Activated CD4-positive, alpha-beta T cell treated with anti-CD3 and anti-CD28 coated beads, Interleukin-2, amount 10 ng/mL, durations not matched to agents 24 days and 14 days (primary cell): ENCODE data around the gene SNX30. TPM values are rescaled to one million over a fixed set of nuclear protein-coding genes. Genes with fewer than 3 reads are reported as not detected.

Experiments used
- DNase-seq: peaks from one replicate; pipeline ENCODE4 v3.0.0; 2022
- H3K27ac Mint-ChIP-seq: one replicate; pipeline ENCODE4 v1.8.0; 2022; ENCODE audit warnings: mild to moderate bottlenecking, mixed read lengths
- H3K27me3 Mint-ChIP-seq: one replicate; pipeline ENCODE4 v1.8.0; 2022; ENCODE audit warnings: mixed read lengths
- H3K36me3 Mint-ChIP-seq: one replicate; pipeline ENCODE4 v1.8.0; 2022; ENCODE audit warnings: low read depth, mild to moderate bottlenecking, mixed read lengths
- H3K4me1 Mint-ChIP-seq: one replicate; pipeline ENCODE4 v1.8.0; 2021; ENCODE audit warnings: mixed read lengths
- H3K4me3 Mint-ChIP-seq: one replicate; pipeline ENCODE4 v1.8.0; 2022; ENCODE audit warnings: mild to moderate bottlenecking, moderate library complexity, mixed read lengths
- H3K9me3 Mint-ChIP-seq: one replicate; pipeline ENCODE4 v1.8.0; 2021; ENCODE audit warnings: mixed read lengths
- intact Hi-C: fragments of 100-400 bp; cut with micrococcal nuclease; formaldehyde crosslinking; loops from one replicate; pipeline ENCODE4 v1.15.1; 2023
- total RNA-seq: library from RNA; stranded (reverse); gene quantifications from 2 replicates; pipeline ENCODE4 v1.2.3, GENCODE V29; 2022

SNX30 gene
- total RNA-seq, 1 donor from 2014 or later = 2.6 TPM

DNA sequence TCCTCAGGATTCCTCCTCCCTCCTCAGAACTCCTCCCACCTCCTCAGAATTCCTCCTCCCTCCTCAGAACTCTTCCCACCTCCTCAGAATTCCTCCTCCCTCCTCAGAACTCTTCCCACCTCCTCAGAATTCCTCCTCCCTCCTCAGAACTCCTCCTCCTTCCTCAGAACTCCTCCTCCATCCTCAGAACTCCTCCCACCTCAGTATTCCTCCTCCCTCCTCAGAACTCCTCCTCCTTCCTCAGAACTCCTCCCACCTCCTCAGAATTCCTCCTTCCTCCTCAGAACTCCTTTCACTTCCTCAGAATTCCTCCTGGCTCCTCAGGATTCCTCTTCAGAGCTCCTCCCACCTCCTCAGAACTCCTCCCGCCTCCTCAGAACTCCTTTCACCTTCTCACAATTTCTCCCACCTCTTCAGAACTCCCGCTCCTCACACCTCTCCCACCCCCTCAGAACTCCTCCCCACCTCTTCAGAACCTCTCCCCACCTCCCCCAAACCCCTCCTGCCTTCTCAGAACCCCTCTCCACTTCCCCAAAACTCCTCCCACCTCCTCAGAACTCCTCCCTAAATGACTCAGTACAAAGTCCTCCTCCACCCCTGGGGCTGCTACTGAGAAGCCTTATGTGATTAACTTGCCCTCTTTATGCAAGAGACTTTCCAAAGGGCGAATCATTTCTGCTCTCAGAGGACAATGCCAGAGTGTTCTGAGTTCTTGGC, 116.9 kb downstream of the SNX30 start:
- no peak overlapping the region for H3K27ac Mint-ChIP-seq
- H3K36me3 Mint-ChIP-seq = peaks cover 7% of the 10 kb centered on the region
- intact Hi-C loops = no loop called here
- H3K4me1 Mint-ChIP-seq = peaks cover 23% of the 10 kb centered on the region
- no peaks in the 10 kb centered on the region for H3K9me3 Mint-ChIP-seq
- H3K4me3 Mint-ChIP-seq = no peak overlapping the region
- peak; percentile 65 for DNase-seq
- no peaks in the 10 kb centered on the region for H3K27me3 Mint-ChIP-seq

DNA sequence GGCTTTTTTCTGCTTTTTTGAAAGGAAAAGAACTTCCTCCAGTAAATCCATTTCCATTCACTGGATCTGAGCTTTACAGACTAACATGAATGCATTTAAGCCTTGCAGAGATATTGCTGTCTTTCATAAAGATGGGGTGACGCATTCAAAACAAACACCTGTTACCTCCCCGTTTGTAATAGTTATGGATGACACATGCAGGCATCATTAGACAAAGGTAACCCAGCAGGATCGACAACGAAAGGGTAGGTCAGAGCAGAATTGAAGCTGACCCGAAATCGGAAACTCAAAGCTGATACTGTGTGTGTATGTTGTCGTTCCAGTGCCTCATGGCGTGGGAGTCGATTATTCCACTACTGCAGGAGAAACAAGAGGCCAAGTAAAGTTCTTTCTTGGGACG, 117.9 kb downstream of the SNX30 start:
- Mint-ChIP-seq H3K27me3 (no peaks in the 10 kb centered on the region), H3K4me1 (peaks cover 16% of the 10 kb centered on the region), H3K27ac (no peak overlapping the region), H3K36me3 (peaks cover 7% of the 10 kb centered on the region), H3K9me3 (no peaks in the 10 kb centered on the region), H3K4me3 (no peak overlapping the region)
- DNase-seq = no peak
- intact Hi-C loops = no loop called here

DNA sequence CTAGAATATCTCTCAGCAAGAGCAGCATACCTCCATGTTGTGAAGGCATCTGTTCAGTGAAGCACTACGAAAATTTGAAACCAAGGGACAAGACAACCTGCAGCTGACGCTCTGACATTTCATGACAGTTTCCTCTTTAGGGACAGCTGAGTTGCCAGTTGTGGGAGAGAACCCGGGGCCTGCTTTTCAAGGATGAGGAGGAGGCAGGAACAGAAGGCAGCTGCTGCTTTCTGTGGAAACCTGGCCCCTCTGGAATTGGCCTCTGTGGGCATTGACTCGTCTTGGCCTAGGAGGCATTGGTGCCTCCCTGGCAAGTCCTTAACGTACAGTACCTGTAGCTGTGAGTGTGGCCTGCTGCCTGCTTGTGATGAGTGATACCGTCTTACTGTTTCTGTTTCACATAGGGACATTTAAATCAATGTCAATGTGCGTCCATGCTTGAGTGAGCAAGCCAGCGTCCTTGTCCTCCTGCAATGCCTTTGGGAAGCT, 118.5 kb downstream of the SNX30 start:
- H3K27ac Mint-ChIP-seq = no peak overlapping the region
- H3K36me3 Mint-ChIP-seq = peaks cover 3% of the 10 kb centered on the region
- H3K27me3 Mint-ChIP-seq = no peaks in the 10 kb centered on the region
- peaks cover 10% of the 10 kb centered on the region for H3K4me1 Mint-ChIP-seq
- intact Hi-C loops = no loop called here
- H3K9me3 Mint-ChIP-seq = no peaks in the 10 kb centered on the region
- no peak overlapping the region for H3K4me3 Mint-ChIP-seq
- no peak for DNase-seq

DNA sequence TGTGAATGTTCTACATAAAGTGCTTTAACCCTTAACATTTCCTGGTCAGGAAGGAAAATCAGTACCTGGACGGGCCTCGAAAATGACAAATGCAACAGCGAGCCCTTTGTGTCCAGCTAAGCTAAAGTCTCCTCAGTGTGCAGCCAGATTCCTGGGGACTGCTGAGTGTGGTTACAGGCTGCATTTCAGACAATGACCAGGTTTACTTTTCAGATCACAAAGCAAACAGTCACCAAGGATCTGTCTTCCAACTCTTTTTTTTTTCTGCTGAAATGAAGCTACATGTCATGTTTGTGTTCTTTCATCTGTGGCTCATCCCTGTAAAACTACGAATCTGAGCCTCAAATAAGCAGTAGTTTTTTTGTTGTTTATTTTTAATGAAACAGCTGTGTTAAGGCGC, 119.4 kb downstream of the SNX30 start:
- H3K4me1 Mint-ChIP-seq = peaks cover 10% of the 10 kb centered on the region
- peaks cover 3% of the 10 kb centered on the region for H3K36me3 Mint-ChIP-seq
- intact Hi-C loops = no loop called here
- H3K9me3 Mint-ChIP-seq = no peaks in the 10 kb centered on the region
- H3K4me3 Mint-ChIP-seq = no peak overlapping the region
- H3K27me3 Mint-ChIP-seq = no peaks in the 10 kb centered on the region
- H3K27ac Mint-ChIP-seq = no peak overlapping the region
- no peak for DNase-seq

DNA sequence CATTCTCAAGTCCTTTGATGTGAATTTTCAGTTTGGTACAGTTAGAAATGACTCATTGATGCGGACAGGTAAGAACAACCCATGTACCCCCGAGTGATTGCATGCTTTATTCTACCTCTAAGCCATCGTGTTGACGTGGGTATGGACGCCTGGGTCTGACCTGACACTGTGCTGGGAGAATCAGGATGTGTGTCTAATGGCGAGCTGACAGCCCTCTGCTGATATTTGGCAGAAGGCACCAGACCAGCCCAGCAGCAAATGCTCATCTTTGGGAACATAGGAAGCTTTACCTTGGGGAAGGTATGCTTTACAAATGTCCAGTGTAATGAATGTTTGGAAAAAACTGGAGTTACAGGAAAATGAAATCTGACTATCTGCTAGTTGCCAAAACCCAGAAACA, 120.0 kb downstream of the SNX30 start:
- Mint-ChIP-seq H3K27me3 (no peaks in the 10 kb centered on the region), H3K36me3 (peaks cover 3% of the 10 kb centered on the region), H3K4me3 (no peak overlapping the region), H3K9me3 (no peaks in the 10 kb centered on the region), H3K27ac (no peak overlapping the region), H3K4me1 (peaks cover 10% of the 10 kb centered on the region)
- intact Hi-C loops = no loop called here
- no peak for DNase-seq

DNA sequence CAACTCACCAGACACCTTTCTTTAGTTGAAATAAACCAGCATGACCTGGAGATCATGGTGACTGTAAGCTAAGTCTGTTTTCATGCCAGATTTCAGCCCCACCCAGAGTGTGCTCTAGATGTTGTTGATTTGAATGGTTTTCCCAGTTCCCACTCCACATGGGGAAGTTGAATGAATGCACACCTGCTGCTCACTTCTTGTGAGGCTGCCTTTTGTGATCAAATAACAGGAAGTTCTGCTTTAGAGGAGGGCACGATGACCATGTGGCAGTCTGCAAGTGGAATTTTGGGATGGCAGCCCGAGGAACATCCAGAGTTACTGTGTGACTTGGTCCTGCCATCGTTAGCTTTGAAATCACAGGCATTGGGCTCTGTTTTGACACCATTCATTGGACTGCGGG, 121.5 kb downstream of the SNX30 start:
- H3K36me3 Mint-ChIP-seq = peaks cover 3% of the 10 kb centered on the region
- intact Hi-C loops = no loop called here
- no peaks in the 10 kb centered on the region for H3K9me3 Mint-ChIP-seq
- H3K4me1 Mint-ChIP-seq = peaks cover 10% of the 10 kb centered on the region
- H3K27ac Mint-ChIP-seq = no peak overlapping the region
- DNase-seq = no peak
- no peaks in the 10 kb centered on the region for H3K27me3 Mint-ChIP-seq
- H3K4me3 Mint-ChIP-seq = no peak overlapping the region

DNA sequence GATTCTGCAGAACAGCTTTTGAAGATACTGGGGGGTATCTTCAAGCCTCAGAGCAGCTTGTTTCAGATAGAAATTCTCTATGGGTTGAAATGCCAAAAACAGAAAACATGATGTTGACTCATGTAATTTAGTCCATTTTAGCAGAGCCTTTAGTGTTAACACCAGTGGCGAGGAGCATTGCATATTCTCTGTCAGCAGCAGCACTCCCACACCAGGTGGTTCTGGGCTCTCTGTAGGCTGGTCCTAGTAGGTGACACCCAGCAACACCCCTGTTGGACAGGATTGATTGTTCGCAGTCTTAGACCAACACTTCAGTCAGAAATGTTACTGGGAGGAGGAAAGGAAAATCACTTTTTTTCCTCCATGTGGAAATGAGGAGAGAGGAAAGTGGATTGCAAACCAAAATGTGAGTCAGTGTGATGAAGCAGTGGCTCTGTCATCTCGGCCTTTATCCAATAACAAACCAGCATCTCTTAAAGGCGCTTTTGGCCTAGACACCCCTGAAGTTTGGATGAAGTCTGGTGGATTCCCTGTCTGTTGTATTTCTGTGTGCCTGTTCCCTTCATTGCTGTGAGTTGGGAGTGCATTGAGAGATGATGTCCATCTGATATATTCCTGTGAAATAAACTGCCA, 123.3 kb downstream of the SNX30 start:
- DNase-seq = no peak
- no peaks in the 10 kb centered on the region for H3K36me3 Mint-ChIP-seq
- H3K4me1 Mint-ChIP-seq = no peaks in the 10 kb centered on the region
- no peaks in the 10 kb centered on the region for H3K9me3 Mint-ChIP-seq
- H3K4me3 Mint-ChIP-seq = no peak overlapping the region
- no peaks in the 10 kb centered on the region for H3K27me3 Mint-ChIP-seq
- no peak overlapping the region for H3K27ac Mint-ChIP-seq
- intact Hi-C loops = no loop called here

DNA sequence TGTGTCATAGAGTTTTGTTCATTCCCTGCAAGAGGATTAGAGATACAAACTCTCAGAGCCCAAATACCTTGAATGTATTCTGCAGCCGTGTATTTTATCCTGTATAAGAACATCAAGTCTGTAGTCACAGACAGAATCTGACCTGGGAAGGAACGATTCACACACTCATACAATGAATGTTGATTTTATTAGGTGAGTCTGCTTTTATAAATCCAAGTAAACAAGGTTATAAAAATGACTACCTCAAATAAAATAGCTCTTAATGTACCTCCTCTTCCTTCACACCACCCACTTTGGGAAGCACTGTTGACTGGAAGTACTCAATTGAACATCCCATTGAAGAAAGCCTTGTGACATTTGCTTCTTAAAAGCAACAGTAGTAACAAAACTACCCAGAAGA, 128.2 kb downstream of the SNX30 start:
- no peak for DNase-seq
- Mint-ChIP-seq H3K27me3 (no peaks in the 10 kb centered on the region), H3K9me3 (no peaks in the 10 kb centered on the region), H3K4me3 (no peak overlapping the region), H3K27ac (no peak overlapping the region), H3K36me3 (no peaks in the 10 kb centered on the region), H3K4me1 (no peaks in the 10 kb centered on the region)
- intact Hi-C loops = no loop called here

DNA sequence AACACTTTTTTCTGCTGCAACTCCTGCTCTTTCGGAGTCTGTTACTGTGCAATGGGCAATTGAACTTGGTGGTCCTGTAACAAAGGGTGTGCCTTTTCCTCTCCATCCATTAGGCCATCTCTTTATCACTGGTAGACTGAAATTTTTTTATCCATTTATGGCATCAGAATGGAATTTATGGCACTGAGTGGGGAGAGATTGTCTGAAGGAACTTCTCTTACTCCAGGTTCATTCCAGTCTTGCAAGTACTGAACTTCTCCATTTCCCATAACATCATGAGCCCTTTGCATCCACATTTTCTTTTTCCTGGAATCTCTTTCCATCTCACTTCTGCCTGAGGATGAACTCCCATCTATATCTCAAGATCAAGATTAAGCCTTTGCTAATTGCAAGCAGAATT, 130.1 kb downstream of the SNX30 start:
- intact Hi-C loops = no loop called here
- DNase-seq = no peak
- Mint-ChIP-seq H3K36me3 (no peaks in the 10 kb centered on the region), H3K4me1 (no peaks in the 10 kb centered on the region), H3K27me3 (no peaks in the 10 kb centered on the region), H3K4me3 (no peak overlapping the region), H3K9me3 (no peaks in the 10 kb centered on the region), H3K27ac (no peak overlapping the region)

DNA sequence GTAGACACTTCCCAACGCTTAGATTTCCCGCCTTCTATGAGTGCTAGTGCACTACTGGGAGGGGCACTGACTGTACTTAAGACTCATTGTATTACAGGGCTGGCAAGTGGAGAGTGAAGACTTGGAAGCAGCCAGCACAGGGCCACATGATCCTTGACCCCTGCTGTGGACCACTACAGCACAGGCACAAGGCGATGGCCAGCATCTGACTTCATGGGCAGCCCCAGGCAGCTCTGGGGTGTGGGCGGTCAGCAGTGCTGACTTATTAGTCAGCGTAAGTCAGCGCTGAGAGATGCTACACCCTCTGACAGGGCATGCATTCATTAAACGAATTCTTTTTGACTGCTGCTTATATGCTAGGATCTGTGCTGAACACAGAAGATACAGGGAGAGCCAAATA, 130.8 kb downstream of the SNX30 start:
- intact Hi-C loops = no loop called here
- no peak overlapping the region for H3K27ac Mint-ChIP-seq
- no peaks in the 10 kb centered on the region for H3K4me1 Mint-ChIP-seq
- no peaks in the 10 kb centered on the region for H3K36me3 Mint-ChIP-seq
- H3K4me3 Mint-ChIP-seq = no peak overlapping the region
- H3K27me3 Mint-ChIP-seq = no peaks in the 10 kb centered on the region
- DNase-seq = no peak
- no peaks in the 10 kb centered on the region for H3K9me3 Mint-ChIP-seq

DNA sequence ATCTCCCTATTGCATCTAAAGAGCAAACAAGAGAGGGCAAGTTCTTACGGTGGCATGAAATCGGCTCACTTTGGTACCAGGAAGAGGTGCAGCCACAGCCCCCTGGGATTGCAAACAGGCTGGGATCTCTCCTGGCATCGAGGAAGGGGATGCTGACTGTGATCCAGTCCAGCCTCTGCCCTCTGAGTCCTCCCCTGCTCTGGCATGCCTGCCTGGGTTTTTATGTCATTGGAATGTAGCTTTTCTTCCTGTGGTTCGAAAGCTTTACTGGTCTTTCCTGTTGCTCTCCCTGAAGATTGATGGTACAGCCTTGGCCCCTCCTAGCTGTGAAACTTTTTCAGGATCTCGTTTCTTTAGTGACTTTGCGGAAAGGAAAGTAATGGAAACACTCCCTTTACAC, 133.5 kb downstream of the SNX30 start:
- no peaks in the 10 kb centered on the region for H3K36me3 Mint-ChIP-seq
- no peak overlapping the region for H3K4me3 Mint-ChIP-seq
- intact Hi-C loops = no loop called here
- peaks cover 6% of the 10 kb centered on the region for H3K27me3 Mint-ChIP-seq
- DNase-seq = no peak
- no peaks in the 10 kb centered on the region for H3K9me3 Mint-ChIP-seq
- no peaks in the 10 kb centered on the region for H3K4me1 Mint-ChIP-seq
- H3K27ac Mint-ChIP-seq = no peak overlapping the region

DNA sequence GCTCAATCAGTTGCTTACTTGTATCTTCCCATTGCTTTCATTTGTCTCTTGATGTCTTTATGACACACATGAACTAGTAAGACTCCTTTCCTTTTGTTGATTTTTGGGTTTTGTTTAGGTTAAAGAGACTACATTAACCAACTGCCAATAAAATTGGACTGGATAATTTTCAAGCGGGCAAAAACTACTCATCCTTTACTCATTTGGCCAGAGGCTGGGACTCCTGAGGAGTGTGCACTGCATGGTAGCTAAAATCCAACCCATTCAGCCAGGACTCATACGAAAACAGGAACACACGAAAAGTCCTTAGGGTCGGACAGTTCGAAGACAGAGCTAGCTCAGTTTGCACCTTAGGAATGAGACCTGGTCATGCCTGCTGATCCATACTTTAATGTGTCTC, 134.2 kb downstream of the SNX30 start:
- Mint-ChIP-seq H3K4me1 (no peaks in the 10 kb centered on the region), H3K36me3 (no peaks in the 10 kb centered on the region), H3K27ac (no peak overlapping the region), H3K4me3 (no peak overlapping the region), H3K27me3 (peaks cover 11% of the 10 kb centered on the region), H3K9me3 (no peaks in the 10 kb centered on the region)
- intact Hi-C loops = no loop called here
- DNase-seq = no peak

DNA sequence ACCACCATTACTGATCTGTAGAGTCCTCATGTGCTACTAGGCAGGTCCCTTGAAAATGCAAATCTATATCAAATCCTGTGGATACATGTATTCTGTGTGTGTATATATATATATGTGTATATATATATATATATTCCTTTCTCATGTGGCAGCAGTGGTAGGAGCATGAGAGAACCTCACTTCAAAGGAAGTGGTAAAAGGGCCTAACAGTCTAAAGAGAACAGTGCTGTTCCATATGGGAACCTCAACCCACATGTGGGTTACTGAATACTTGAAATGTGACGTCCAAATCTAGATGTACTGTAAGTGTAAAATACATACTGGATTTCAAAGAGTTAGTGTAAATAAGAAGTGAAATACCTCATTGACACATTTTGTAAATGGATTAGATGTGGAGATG, 134.8 kb downstream of the SNX30 start:
- no peak for DNase-seq
- H3K27me3 Mint-ChIP-seq = peaks cover 16% of the 10 kb centered on the region

DNA sequence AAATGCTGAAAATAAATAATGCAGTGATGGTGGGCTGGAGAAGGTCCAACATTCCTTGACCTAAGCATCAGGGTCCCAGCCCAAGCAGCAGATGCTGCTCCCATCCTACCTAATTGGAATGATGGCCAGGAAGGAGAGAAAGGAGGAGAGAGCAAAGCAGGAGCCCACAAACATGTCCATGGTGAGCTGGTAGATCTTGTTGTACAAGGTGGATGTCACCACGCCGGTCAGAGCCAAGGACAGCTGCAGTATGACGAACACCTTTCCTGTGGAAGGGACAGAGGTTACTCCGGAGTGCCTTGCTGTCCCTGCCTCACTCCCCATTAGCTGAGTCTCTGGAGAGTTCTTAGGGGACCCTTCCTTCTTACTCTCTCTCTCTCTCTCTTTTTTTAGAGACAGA, 135.8 kb downstream of the SNX30 start:
- Mint-ChIP-seq H3K27ac (no peak overlapping the region), H3K4me1 (no peaks in the 10 kb centered on the region), H3K36me3 (no peaks in the 10 kb centered on the region), H3K27me3 (peaks cover 16% of the 10 kb centered on the region), H3K4me3 (no peak overlapping the region), H3K9me3 (no peaks in the 10 kb centered on the region)
- DNase-seq = no peak
- intact Hi-C loops = no loop called here

More for the DNA sequence above, 134.8 kb downstream of the SNX30 start:
- H3K4me1 Mint-ChIP-seq = no peaks in the 10 kb centered on the region
- no peaks in the 10 kb centered on the region for H3K9me3 Mint-ChIP-seq
- intact Hi-C loops = no loop called here
- H3K27ac Mint-ChIP-seq = no peak overlapping the region
- H3K4me3 Mint-ChIP-seq = no peak overlapping the region
- H3K36me3 Mint-ChIP-seq = no peaks in the 10 kb centered on the region

DNA sequence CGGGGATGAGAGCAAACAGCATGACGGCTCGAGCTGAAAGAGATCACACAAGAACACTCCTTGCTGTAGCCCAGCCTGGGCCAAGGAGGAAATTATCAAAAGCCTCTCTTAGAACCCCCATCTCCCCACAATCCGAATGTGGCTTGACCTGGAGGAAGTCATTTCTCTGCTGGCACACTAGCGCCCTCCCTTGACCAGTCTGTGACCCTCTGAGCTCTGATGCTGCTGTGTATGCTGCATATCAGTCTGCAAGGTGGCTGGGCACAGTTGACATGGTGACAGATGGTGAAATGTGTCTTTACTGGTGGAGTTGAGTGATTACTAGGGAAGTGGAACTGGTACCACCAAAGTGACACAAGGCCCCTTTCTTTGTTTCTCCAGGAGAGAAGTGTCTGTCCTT, 136.8 kb downstream of the SNX30 start:
- no peaks in the 10 kb centered on the region for H3K36me3 Mint-ChIP-seq
- intact Hi-C loops = no loop called here
- H3K27ac Mint-ChIP-seq = no peak overlapping the region
- H3K9me3 Mint-ChIP-seq = no peaks in the 10 kb centered on the region
- H3K4me3 Mint-ChIP-seq = no peak overlapping the region
- peaks cover 26% of the 10 kb centered on the region for H3K27me3 Mint-ChIP-seq
- DNase-seq = no peak
- H3K4me1 Mint-ChIP-seq = no peaks in the 10 kb centered on the region
